H9 (cell line): ENCODE results near the gene NCOA5. TPM values are rescaled to one million over a fixed set of nuclear protein-coding genes. Genes with fewer than 3 reads are reported as not detected.

Experiments
- DNase-seq: peaks from one replicate; pipeline ENCODE4 v3.0.0-alpha.2; 2017
- H2AFZ ChIP-seq: one replicate; pipeline ENCODE4 v1.6.1; 2013; ENCODE audit warnings: mild to moderate bottlenecking, low read length, control low read depth, moderate library complexity
- H2AK5ac ChIP-seq: 2 replicates; pipeline ENCODE4 v1.6.1; 2013; ENCODE audit warnings: low read length, control low read depth, mixed read lengths; ENCODE audit not compliant: insufficient read length
- H2BK120ac ChIP-seq: one replicate; pipeline ENCODE4 v1.6.1; 2013; ENCODE audit warnings: low read depth, mild to moderate bottlenecking, low read length, control low read depth, inconsistent platforms; ENCODE audit not compliant: poor library complexity, severe bottlenecking
- H2BK12ac ChIP-seq: 2 replicates; pipeline ENCODE4 v1.6.1; 2013; ENCODE audit warnings: low read length, control low read depth, mixed read lengths, low read depth; ENCODE audit not compliant: insufficient read length
- H2BK15ac ChIP-seq: 2 replicates; pipeline ENCODE4 v1.6.1; 2013; ENCODE audit warnings: low read depth, low read length, control low read depth
- H2BK20ac ChIP-seq: one replicate; pipeline ENCODE4 v1.6.1; 2013; ENCODE audit warnings: low read depth, mild to moderate bottlenecking, low read length, control low read depth, inconsistent platforms; ENCODE audit not compliant: poor library complexity, severe bottlenecking
- H2BK5ac ChIP-seq: 2 replicates; pipeline ENCODE4 v1.6.1; 2013; ENCODE audit warnings: low read length, control low read depth, mixed read lengths; ENCODE audit not compliant: insufficient read length
- H3K14ac ChIP-seq: 2 replicates; pipeline ENCODE4 v1.6.1; 2013; ENCODE audit warnings: low read length, control low read depth; ENCODE audit not compliant: insufficient read depth
- H3K18ac ChIP-seq: 2 replicates; pipeline ENCODE4 v1.6.1; 2013; ENCODE audit warnings: low read depth, mild to moderate bottlenecking, mixed read lengths, low read length, control low read depth; ENCODE audit not compliant: insufficient read length
- H3K23ac ChIP-seq: 2 replicates; pipeline ENCODE4 v1.6.1; 2013; ENCODE audit warnings: low read length, control low read depth, mixed read lengths, low read depth; ENCODE audit not compliant: insufficient read length
- H3K23me2 ChIP-seq: 2 replicates; pipeline ENCODE4 v1.6.1; 2013; ENCODE audit warnings: low read depth, mild to moderate bottlenecking, mixed read lengths, low read length, control low read depth; ENCODE audit not compliant: insufficient read length, poor library complexity, severe bottlenecking
- H3K27ac ChIP-seq: 2 replicates; pipeline ENCODE4 v1.5.1; 2013; ENCODE audit warnings: low read length, control low read depth, mixed read lengths, low read depth; ENCODE audit not compliant: insufficient read length
- H3K27me3 ChIP-seq: 2 replicates; pipeline ENCODE4 v1.6.1; 2013; ENCODE audit warnings: low read length, control low read depth, inconsistent platforms; ENCODE audit not compliant: insufficient read depth
- H3K4ac ChIP-seq: 2 replicates; pipeline ENCODE4 v1.6.1; 2013; ENCODE audit warnings: low read depth, mild to moderate bottlenecking, control low read depth, inconsistent platforms, low read length, moderate library complexity
- H3K4me1 ChIP-seq: 2 replicates; pipeline ENCODE4 v1.6.1; 2013; ENCODE audit warnings: low read length, control low read depth, inconsistent platforms; ENCODE audit not compliant: insufficient read depth
- H3K4me2 ChIP-seq: 2 replicates; pipeline ENCODE4 v1.6.1; 2013; ENCODE audit warnings: low read length, control low read depth, mixed read lengths; ENCODE audit not compliant: insufficient read length, insufficient read depth
- H3K56ac ChIP-seq: 2 replicates; pipeline ENCODE4 v1.6.1; 2013; ENCODE audit warnings: low read depth, mild to moderate bottlenecking, mixed read lengths, low read length, control low read depth; ENCODE audit not compliant: insufficient read length
- H3K79me1 ChIP-seq: 2 replicates; pipeline ENCODE4 v1.6.1; 2013; ENCODE audit warnings: low read depth, mild to moderate bottlenecking, moderate library complexity, low read length, control low read depth, inconsistent platforms; ENCODE audit not compliant: insufficient read depth, poor library complexity, severe bottlenecking
- H3K79me2 ChIP-seq: 2 replicates; pipeline ENCODE4 v1.6.1; 2013; ENCODE audit warnings: low read length, control low read depth, inconsistent platforms; ENCODE audit not compliant: insufficient read depth
- H3K9ac ChIP-seq: 2 replicates; pipeline ENCODE4 v1.6.1; 2013; ENCODE audit warnings: low read length, control low read depth, mixed read lengths; ENCODE audit not compliant: insufficient read length; ENCODE audit errors: extremely low read depth
- H3K9me3 ChIP-seq: one replicate; pipeline ENCODE4 v1.6.1; 2013; ENCODE audit warnings: low read depth, low read length, inconsistent platforms; ENCODE audit not compliant: control insufficient read depth
- H3T11ph ChIP-seq: one replicate; pipeline ENCODE4 v1.6.1; 2013; ENCODE audit warnings: mild to moderate bottlenecking, low read length, control low read depth, inconsistent platforms
- H4K20me1 ChIP-seq: one replicate; pipeline ENCODE4 v1.6.1; 2013; ENCODE audit not compliant: control insufficient read depth, insufficient read length, insufficient read depth
- H4K5ac ChIP-seq: 2 replicates; pipeline ENCODE4 v1.6.1; 2013; ENCODE audit warnings: low read depth, mild to moderate bottlenecking, mixed read lengths, low read length, control low read depth; ENCODE audit not compliant: insufficient read length
- H4K8ac ChIP-seq: replicated peaks from 2 replicates; pipeline ENCODE4 v1.6.1; 2013; ENCODE audit warnings: low read length, control low read depth, mixed read lengths, low read depth; ENCODE audit not compliant: insufficient read length
- H4K91ac ChIP-seq: 2 replicates; pipeline ENCODE4 v1.6.1; 2013; ENCODE audit warnings: low read depth, mild to moderate bottlenecking, moderate library complexity, mixed read lengths, low read length, control low read depth; ENCODE audit not compliant: insufficient read length
- H3K27ac Mint-ChIP-seq, 3 experiments: 2 replicates in 2 of 3; 3 replicates in 1 of 3; pipeline ENCODE4 v1.8.0; 2020 to 2021; ENCODE audit warnings: mixed read lengths in 3 of 3, mild to moderate bottlenecking in 1 of 3, moderate library complexity in 1 of 3
- H3K27me3 Mint-ChIP-seq: 2 replicates; pipeline ENCODE4 v1.8.0; 2021; ENCODE audit warnings: low read depth, mild to moderate bottlenecking, moderate library complexity, mixed read lengths
- H3K36me3 Mint-ChIP-seq, 3 experiments: 2 replicates in 2 of 3; 3 replicates in 1 of 3; pipeline ENCODE4 v1.8.0; 2020 to 2021; ENCODE audit warnings: low read depth in 3 of 3, mixed read lengths in 3 of 3; ENCODE audit not compliant: insufficient read depth in 1 of 3
- H3K4me1 Mint-ChIP-seq, 2 experiments: 2 replicates each; pipeline ENCODE4 v1.8.0; 2020; ENCODE audit warnings: mixed read lengths in 2 of 2
- H3K4me3 Mint-ChIP-seq, 2 experiments: 2 replicates in 1 of 2; 3 replicates in 1 of 2; pipeline ENCODE4 v1.8.0; 2020 to 2021; ENCODE audit warnings: mild to moderate bottlenecking in 2 of 2, mixed read lengths in 2 of 2, moderate library complexity in 1 of 2
- H3K9me3 Mint-ChIP-seq, 2 experiments: 2 replicates in 1 of 2; 3 replicates in 1 of 2; pipeline ENCODE4 v1.8.0; 2020; ENCODE audit warnings: mild to moderate bottlenecking in 2 of 2, mixed read lengths in 2 of 2, moderate library complexity in 1 of 2
- WGBS: extraction: QIAGEN DNeasy Blood & Tissue Kit; methylation state at CpG from one replicate; pipeline ENCODE4 v1.1.7; 2013; ENCODE audit warnings: missing lambda C conversion rate, low lambda C conversion rate, mixed read lengths; ENCODE audit not compliant: insufficient read length; ENCODE audit errors: extremely low coverage; 5-methylcytosine and 5-hydroxymethylcytosine counted together
- total RNA-seq: library from RNA; stranded (reverse); gene quantifications from 2 replicates; pipeline ENCODE4 v1.2.1, GENCODE V29; 2021
- TF ChIP-seq, protein P1 (sequence below): fragments of 200-600 bp; sonication (generic); conservative IDR thresholded peaks from 3 replicates; pipeline ENCODE4 v1.8.0; 2021; ENCODE audit warnings: antibody characterized with exemption, mild to moderate bottlenecking

The NCOA5 gene
- total RNA-seq, 1 experiment from 2014 or later, result 55.7 TPM

- Histone ChIP-seq H3K27me3 (peaks cover 7% of the 10 kb centered on the region; the same call in 1 of the 2 replicates), H3K4ac (no peak overlapping the region), H3K14ac (no peak overlapping the region), H3K9ac (no peak overlapping the region), H3K4me1 (no peaks in the 10 kb centered on the region), H2BK15ac (no peak overlapping the region), H3K9me3 (no peaks in the 10 kb centered on the region), H3K23ac (no peak overlapping the region), H3K18ac (no peak overlapping the region), H2AFZ (no peak overlapping the region), H4K5ac (no peak overlapping the region), H3T11ph (no peak overlapping the region), H2BK5ac (no peak overlapping the region), H3K23me2 (peaks cover 5% of the 10 kb centered on the region), H3K79me2 (no peaks in the 10 kb centered on the region), H3K79me1 (no peaks in the 10 kb centered on the region), H2BK20ac (no peak overlapping the region), H3K56ac (no peak overlapping the region), H4K20me1 (no peaks in the 10 kb centered on the region), H4K91ac (no peak overlapping the region), H2BK12ac (no peak overlapping the region), H4K8ac (no peak overlapping the region), H3K4me2 (peak overlapping the region; percentile 81), H3K27ac (no peak overlapping the region), H2BK120ac (no peak overlapping the region), H2AK5ac (no peak overlapping the region)
- TF ChIP-seq, protein P1, sequence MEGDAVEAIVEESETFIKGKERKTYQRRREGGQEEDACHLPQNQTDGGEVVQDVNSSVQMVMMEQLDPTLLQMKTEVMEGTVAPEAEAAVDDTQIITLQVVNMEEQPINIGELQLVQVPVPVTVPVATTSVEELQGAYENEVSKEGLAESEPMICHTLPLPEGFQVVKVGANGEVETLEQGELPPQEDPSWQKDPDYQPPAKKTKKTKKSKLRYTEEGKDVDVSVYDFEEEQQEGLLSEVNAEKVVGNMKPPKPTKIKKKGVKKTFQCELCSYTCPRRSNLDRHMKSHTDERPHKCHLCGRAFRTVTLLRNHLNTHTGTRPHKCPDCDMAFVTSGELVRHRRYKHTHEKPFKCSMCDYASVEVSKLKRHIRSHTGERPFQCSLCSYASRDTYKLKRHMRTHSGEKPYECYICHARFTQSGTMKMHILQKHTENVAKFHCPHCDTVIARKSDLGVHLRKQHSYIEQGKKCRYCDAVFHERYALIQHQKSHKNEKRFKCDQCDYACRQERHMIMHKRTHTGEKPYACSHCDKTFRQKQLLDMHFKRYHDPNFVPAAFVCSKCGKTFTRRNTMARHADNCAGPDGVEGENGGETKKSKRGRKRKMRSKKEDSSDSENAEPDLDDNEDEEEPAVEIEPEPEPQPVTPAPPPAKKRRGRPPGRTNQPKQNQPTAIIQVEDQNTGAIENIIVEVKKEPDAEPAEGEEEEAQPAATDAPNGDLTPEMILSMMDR, result no peak
- Mint-ChIP-seq H3K4me1 (peaks cover 6 to 11% of the 10 kb centered on the region in 2 experiments), H3K27me3 (peaks cover 36% of the 10 kb centered on the region), H3K36me3 (peaks cover 13 to 23% (median 21%) of the 10 kb centered on the region in 3 experiments; a peak in 6 of 7 replicates), H3K27ac (no peak overlapping the region), H3K4me3 (peak overlapping the region; percentile 86 to 95), H3K9me3 (no peaks in the 10 kb centered on the region; a peak in 1 of 5 replicates)
- no CpG with 5 or more reads among the region's 2 CpGs for WGBS
- no peak for DNase-seq
Observed at GRCh38 chr20:46119028-46119546, 29.3 kb upstream of the NCOA5 start.
